Suppressor macrophage treated with lipopolysaccharide for 4 hours (primary cell): Measurements from ENCODE around the gene HNRNPA2B1.
A peak's percentile ranks its signal among the peaks of the same experiment; 100 is the strongest.
"Not testable (repeated sequence)": the region's sequence is repeated elsewhere in the genome, so short reads cannot be mapped to it uniquely, and the experiment has no call there.

ENCODE experiments used
- DNase-seq: peaks from one replicate; pipeline ENCODE4 v3.0.0-alpha.2; 2020

The HNRNPA2B1 gene

DNA sequence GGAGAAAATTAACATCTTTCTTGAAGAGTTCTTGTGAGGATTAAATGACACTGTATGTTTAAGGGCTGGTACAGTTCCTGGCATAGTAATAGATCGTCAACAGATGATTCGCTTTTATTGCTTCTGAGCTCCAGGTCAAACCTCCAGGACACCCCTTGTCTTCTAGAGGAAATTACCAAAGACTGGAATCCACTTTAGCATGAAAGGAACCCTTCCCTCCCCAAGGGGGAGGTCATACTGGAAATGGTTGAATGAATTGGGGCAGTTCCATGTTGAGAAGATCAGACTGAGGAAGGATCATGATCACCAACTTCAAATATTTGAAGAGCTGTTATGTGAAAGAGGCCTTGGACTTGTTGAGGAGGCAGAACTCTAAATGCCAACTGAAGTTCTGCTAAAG is 39.6 kb downstream of the HNRNPA2B1 start:
- no peak for DNase-seq

DNA sequence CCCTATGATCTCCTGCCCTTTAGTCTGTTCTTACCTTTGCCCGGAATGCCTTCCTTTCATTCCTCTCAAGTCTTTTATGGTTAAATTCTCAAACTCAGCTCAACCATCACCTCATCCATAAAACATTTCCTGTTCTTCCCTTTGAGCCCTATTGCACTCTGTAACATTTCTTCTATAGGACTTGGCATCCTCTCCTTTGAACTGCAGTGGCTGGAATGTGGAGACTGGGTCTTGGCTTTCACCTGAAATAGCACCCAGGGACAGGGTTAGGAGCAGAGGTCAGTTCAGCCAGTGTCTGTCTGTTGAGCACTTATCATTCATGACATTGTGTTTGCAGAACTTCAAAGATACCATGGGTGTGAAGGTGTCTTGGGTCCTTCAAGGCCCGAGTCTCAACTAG is 41.3 kb downstream of the HNRNPA2B1 start:
- no peak for DNase-seq

GRCh38 chr7:26157520-26158105 is 42.9 kb downstream of the HNRNPA2B1 start:
- no peak for DNase-seq

GRCh38 chr7:26156451-26157420 is 43.8 kb downstream of the HNRNPA2B1 start:
- peak; percentile 91 for DNase-seq

DNA sequence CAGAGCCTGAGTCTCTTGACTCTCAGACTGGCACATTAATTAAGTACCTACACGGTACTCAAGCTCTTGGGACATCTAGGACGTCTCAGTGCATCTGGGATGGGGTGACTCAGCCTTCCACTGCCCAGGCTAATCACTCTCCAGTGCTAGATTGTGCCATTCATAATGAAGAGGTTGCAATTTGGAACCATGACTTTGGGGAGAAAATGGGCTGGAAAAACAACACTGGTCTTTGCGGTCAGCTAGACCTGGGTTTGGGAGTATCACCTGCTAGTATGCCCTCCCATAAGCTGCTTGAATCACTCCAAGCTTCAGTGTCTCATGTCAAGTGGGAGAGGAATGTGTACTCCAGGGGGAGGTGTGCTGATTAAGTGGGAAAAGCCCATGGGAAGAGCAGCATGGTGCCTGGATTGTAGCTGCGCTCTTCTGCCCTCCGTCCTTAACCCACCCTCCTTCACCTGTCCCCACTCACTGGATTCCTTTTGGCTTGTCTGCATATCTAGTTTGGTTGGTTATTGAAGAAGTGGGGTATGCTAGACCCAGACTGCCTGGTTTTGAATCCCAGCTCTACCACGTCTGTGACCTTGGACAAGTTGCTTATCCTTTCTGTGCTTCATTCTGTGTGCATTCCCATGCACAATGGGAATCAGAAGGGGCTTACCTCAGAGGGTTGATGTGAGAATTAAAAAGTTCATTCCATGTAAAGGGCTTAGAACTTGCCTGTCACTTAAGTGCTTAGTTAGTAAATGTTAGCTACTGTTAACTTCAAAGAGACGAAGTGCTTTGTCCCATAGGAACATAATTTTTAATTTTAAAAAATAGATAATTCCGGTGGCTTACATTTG is 44.8 kb downstream of the HNRNPA2B1 start:
- peak; percentile 66 for DNase-seq

- peak; percentile 75 for DNase-seq
These were observed 46.4 kb downstream of the HNRNPA2B1 start for GRCh38 chr7:26153823-26154783.

GRCh38 chr7:26153241-26153822 is 47.2 kb downstream of the HNRNPA2B1 start:
- DNase-seq: no peak

GRCh38 chr7:26152782-26153240 is 47.7 kb downstream of the HNRNPA2B1 start:
- DNase-seq: not testable (repeated sequence)

- DNase-seq: peak; percentile 92
These were observed 48.4 kb downstream of the HNRNPA2B1 start, which contains the start of gene NFE2L3 for GRCh38 chr7:26151953-26152781. Gene NFE2L3, plus strand, starts transcription at chr7:26152198. Its CDS starts 301 bp downstream, at chr7:26152499.

- no peak for DNase-seq
These were observed 48.9 kb downstream of the HNRNPA2B1 start for GRCh38 chr7:26151650-26151952.

GRCh38 chr7:26151096-26151495 is 49.5 kb downstream of the HNRNPA2B1 start:
- no peak for DNase-seq

DNA sequence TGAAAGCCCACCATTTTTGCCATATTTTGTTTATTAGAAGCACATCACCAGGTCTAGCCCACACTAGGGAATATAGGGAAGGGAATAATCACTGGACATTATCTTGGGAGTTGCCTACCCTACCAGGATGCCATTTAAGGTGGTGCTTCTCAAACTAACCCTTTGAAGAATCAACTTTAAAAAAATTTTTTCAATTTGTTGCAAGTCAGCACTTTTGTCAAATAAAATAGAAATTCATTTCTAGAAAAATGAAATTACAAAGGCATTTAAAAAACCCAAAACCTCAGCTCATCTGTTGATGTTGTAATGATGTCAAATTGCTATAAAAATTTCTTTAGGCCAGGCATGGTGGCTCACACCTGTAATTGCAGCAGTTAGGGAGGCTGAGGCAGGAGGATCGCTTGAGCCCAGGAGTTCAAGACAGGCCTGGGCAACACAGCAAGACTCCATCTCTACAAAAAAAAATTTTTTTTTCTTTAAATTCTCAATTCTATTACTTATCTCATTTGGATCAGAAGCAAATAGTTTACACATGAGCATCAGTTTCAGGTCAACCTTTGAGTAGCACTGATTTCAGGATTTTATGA is 51.1 kb downstream of the HNRNPA2B1 start:
- no peak for DNase-seq

DNA sequence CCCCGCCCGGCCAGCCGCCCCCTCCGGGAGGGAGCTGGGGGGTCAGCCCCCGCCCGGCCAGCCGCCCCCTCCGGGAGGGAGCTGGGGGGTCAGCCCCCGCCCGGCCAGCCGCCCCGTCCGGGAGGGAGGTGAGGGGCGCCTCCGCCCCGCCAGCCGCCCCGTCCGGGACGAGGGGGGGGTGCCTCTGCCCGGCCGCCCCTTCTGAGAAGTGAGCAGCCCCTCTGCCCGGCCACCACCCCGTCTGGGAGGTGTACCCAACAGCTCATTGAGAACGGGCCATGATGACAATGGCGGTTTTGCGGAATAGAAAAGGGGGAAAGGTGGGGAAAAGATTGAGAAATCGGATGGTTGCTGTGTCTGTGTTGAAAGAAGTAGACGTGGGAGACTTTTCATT is 52.2 kb downstream of the HNRNPA2B1 start:
- DNase-seq: not testable (repeated sequence)

DNA sequence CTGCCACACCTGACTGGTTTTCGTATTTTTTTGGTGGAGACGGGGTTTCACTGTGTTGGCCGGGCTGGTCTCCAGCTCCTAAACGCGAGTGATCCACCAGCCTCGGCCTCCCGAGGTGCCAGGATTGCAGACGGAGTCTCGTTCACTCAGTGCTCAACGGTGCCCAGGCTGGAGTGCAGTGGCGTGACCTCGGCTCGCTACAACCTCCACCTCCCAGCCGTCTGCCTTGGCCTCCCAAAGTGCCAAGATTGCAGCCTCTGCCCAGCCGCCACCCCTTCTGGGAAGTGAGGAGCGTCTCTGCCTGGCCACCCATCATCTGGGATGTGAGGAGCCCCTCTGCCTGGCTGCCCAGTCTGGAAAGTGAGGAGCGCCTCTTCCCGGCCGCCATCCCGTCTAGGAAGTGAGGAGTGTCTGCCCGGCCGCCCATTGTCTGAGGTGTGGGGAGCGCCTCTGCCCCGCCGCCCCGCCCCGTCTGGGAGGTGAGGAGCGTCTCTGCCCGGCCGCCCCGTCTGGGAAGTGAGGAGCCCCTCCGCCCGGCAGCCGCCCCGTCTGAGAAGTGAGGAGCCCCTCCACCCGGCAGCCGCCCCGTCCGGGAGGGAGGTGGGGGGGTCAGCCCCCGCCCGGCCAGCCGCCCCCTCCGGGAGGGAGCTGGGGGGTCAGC is 52.8 kb downstream of the HNRNPA2B1 start:
- not testable (repeated sequence) for DNase-seq

DNA sequence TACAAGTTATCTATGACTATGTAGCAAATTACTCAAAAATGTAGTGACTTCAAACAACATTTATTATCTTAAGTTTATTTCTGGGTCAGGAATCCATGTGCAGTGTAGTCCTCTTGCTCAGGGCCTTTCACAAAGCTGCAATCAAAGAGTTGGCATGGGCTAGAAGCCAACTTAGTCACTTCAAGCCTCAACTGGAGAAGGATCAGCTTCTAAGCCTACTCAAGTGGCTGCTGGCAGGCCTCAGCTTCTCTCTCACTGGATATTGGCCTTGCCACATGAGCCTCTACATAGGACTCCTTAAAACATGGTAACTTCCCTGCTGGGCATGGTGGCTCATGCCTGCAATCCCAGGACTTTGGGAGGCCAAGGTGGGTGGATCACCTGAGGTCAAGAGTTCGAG is 53.5 kb downstream of the HNRNPA2B1 start:
- DNase-seq: no peak

GRCh38 chr7:26145238-26145637 is 55.3 kb downstream of the HNRNPA2B1 start:
- DNase-seq: no peak

- no peak for DNase-seq
These were observed 56.1 kb downstream of the HNRNPA2B1 start for GRCh38 chr7:26144184-26145080.

- peak; percentile 55 for DNase-seq
These were observed 57.1 kb downstream of the HNRNPA2B1 start for GRCh38 chr7:26143298-26144048.
